ENCODE results near the gene SEMA6B. TPM values are rescaled to one million over a fixed set of nuclear protein-coding genes. Genes with fewer than 3 reads are reported as not detected.

SEMA6B gene
- total RNA-seq = 15.6 TPM
- 10 to 100 TPM; 37.4 to 63.2 (median 52.9) TPM for polyA plus RNA-seq (ENCODE audit: insufficient read depth in 1 of 8, insufficient read length in 8 of 8, low replicate concordance in 1 of 8)
- long read RNA-seq, donor 1, partial matches to known transcripts = 0 of 1 reads
- long read RNA-seq, donor 1, other reads (novel, unspliced or antisense) = 0 of 1 reads
- long read RNA-seq, donor 2 = 0 reads
- long read RNA-seq, donor 3, partial matches to known transcripts = 0 of 12 reads
- long read RNA-seq, donor 3, other reads (novel, unspliced or antisense) = 12 of 12 reads
- long read RNA-seq, donor 4, partial matches to known transcripts = 8 of 9 reads
- long read RNA-seq, donor 4, other reads (novel, unspliced or antisense) = 0 of 9 reads
- long read RNA-seq, donor 5, partial matches to known transcripts = 10 of 15 reads
- long read RNA-seq, donor 5, other reads (novel, unspliced or antisense) = 5 of 15 reads
- long read RNA-seq, donor 6, partial matches to known transcripts = 5 of 13 reads
- long read RNA-seq, donor 6, other reads (novel, unspliced or antisense) = 8 of 13 reads
- long read RNA-seq, donor 7 = 0 reads
- long read RNA-seq, donor 8 = 0 reads
- long read RNA-seq, donor 9, partial matches to known transcripts = 18 of 19 reads
- long read RNA-seq, donor 9, other reads (novel, unspliced or antisense) = 0 of 19 reads
- long read RNA-seq, donor 10, partial matches to known transcripts = 5 of 5 reads
- long read RNA-seq, donor 10, other reads (novel, unspliced or antisense) = 0 of 5 reads
- long read RNA-seq, donor 11 = 0 reads

DNA sequence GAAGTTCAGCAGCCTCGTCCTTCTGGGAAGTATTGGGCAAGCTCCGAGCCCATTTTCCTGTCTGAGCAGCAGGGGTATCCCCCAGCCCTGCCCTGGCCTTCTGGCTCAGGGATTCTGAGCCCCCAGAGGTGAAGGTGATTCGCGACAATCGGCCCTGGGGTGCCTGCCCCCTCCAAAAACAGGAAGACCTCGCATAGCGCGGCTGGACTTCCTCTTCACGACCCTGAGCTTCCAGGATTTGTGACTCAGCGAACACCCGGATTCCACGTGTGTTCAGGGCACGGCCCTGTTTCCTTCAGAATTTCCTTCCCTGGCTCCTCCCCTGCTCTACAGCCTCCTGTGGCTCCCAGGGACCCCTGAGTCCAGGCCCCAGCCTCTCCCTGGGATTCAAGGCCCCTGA is at the start of gene SEMA6B:
Gene SEMA6B, minus strand, starts transcription at position 116 of the 400 bp plus-strand sequence. CDS start 1,227 bp downstream, outside the sequence.
- Histone ChIP-seq H3K36me3 (ENCODE audit: control insufficient read depth, insufficient read depth, low read length) (peaks cover 23% of the 10 kb centered on the region), H3K27me3 (ENCODE audit: control insufficient read depth, insufficient read depth, low read length) (no peaks in the 10 kb centered on the region), H3K9me3 (replicated peaks; ENCODE audit: control insufficient read depth, low read depth, low read length) (no peaks in the 10 kb centered on the region), H3K4me3 (ENCODE audit: low read length) (peak within 1 kb of the TSS; percentile 29), H3K27ac (ENCODE audit: low read length) (peak within 1 kb of the TSS; percentile 74), H3K4me1 (ENCODE audit: control insufficient read depth, insufficient read depth, low read length) (peaks cover 8% of the 10 kb centered on the region)
- 54% methylated on average over 12 of the region's 13 CpGs for WGBS (ENCODE audit: insufficient coverage)
- DNase-seq = peak; percentile 61

GRCh38 chr19:4606921-4607678 is 47.6 kb upstream of the SEMA6B start:
- DNase-seq = peak; percentile 87
- WGBS (ENCODE audit: insufficient coverage) = 3% methylated on average over 31 of the region's 35 CpGs
- peak overlapping the region; percentile 6 for H3K4me3 ChIP-seq (ENCODE audit: low read length)
- H3K4me1 ChIP-seq (ENCODE audit: control insufficient read depth, insufficient read depth, low read length) = peaks cover 14% of the 10 kb centered on the region
- H3K27ac ChIP-seq (ENCODE audit: low read length) = no peak overlapping the region
- H3K9me3 ChIP-seq (replicated peaks; ENCODE audit: control insufficient read depth, low read depth, low read length) = no peaks in the 10 kb centered on the region
- H3K27me3 ChIP-seq (ENCODE audit: control insufficient read depth, insufficient read depth, low read length) = peaks cover 10% of the 10 kb centered on the region
- H3K36me3 ChIP-seq (ENCODE audit: control insufficient read depth, insufficient read depth, low read length) = no peaks in the 10 kb centered on the region

- Histone ChIP-seq H3K27ac (ENCODE audit: low read length) (no peak overlapping the region), H3K4me3 (ENCODE audit: low read length) (no peak overlapping the region), H3K9me3 (replicated peaks; ENCODE audit: control insufficient read depth, low read depth, low read length) (no peaks in the 10 kb centered on the region), H3K4me1 (ENCODE audit: control insufficient read depth, insufficient read depth, low read length) (peaks cover 14% of the 10 kb centered on the region), H3K27me3 (ENCODE audit: control insufficient read depth, insufficient read depth, low read length) (peaks cover 12% of the 10 kb centered on the region), H3K36me3 (ENCODE audit: control insufficient read depth, insufficient read depth, low read length) (no peaks in the 10 kb centered on the region)
- WGBS (ENCODE audit: insufficient coverage) = 80% methylated on average over 1 of the region's 5 CpGs
- DNase-seq = no peak
Observed at GRCh38 chr19:4606181-4606580, 46.7 kb upstream of the SEMA6B start.

- Histone ChIP-seq H3K27me3 (ENCODE audit: control insufficient read depth, insufficient read depth, low read length) (peaks cover 17% of the 10 kb centered on the region), H3K4me3 (ENCODE audit: low read length) (no peak overlapping the region), H3K9me3 (replicated peaks; ENCODE audit: control insufficient read depth, low read depth, low read length) (no peaks in the 10 kb centered on the region), H3K4me1 (ENCODE audit: control insufficient read depth, insufficient read depth, low read length) (peaks cover 8% of the 10 kb centered on the region), H3K27ac (ENCODE audit: low read length) (no peak overlapping the region), H3K36me3 (ENCODE audit: control insufficient read depth, insufficient read depth, low read length) (no peaks in the 10 kb centered on the region)
- WGBS (ENCODE audit: insufficient coverage) = 57% methylated on average over 1 of the region's 6 CpGs
- no peak for DNase-seq
Observed at GRCh38 chr19:4604912-4605311, 45.4 kb upstream of the SEMA6B start.

GRCh38 chr19:4602915-4603314 is 43.4 kb upstream of the SEMA6B start:
- H3K9me3 ChIP-seq (replicated peaks; ENCODE audit: control insufficient read depth, low read depth, low read length) = no peaks in the 10 kb centered on the region
- 100% methylated on average over 1 of the region's 1 CpG for WGBS (ENCODE audit: insufficient coverage)
- peaks cover 25% of the 10 kb centered on the region for H3K27me3 ChIP-seq (ENCODE audit: control insufficient read depth, insufficient read depth, low read length)

DNA sequence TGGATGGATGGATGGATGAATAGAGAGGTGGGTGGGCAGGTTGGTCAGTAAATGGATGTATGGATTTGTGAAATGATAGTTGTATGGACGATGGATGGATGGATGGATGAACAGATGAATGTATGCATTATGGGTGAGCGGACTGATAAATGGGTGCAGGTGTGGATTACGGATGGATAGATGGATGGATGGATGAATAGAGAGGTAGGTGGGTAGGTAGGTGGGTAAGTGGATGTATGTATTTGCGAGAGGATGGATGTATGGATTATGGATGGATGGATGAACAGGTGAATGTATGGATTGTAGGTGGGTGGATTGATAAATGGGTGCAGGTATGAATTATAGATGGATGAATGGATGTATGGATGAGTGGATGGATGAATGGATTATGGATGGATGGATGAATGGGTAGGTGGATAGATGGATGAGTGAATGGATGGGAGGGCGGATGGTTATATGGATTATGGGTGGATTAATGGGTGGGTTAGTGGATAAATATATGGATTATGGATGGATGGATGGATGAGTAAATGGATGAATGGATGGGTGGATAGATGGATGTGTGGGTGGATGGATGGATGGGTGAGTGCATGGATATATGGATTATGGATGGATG is 42.8 kb upstream of the SEMA6B start:
- 96% methylated on average over 5 of the region's 5 CpGs for WGBS (ENCODE audit: insufficient coverage)
- DNase-seq = no peak
- peaks cover 27% of the 10 kb centered on the region for H3K27me3 ChIP-seq (ENCODE audit: control insufficient read depth, insufficient read depth, low read length)

More at GRCh38 chr19:4602915-4603314, 43.4 kb upstream of the SEMA6B start:
- DNase-seq = no peak
- H3K27ac ChIP-seq (ENCODE audit: low read length) = no peak overlapping the region
- H3K36me3 ChIP-seq (ENCODE audit: control insufficient read depth, insufficient read depth, low read length) = no peaks in the 10 kb centered on the region
- no peak overlapping the region for H3K4me3 ChIP-seq (ENCODE audit: low read length)
- peaks cover 15% of the 10 kb centered on the region for H3K4me1 ChIP-seq (ENCODE audit: control insufficient read depth, insufficient read depth, low read length)

GRCh38 chr19:4600893-4601292 is 41.4 kb upstream of the SEMA6B start:
- WGBS (ENCODE audit: insufficient coverage) = 72% methylated on average over 5 of the region's 5 CpGs
- H3K4me1 ChIP-seq (ENCODE audit: control insufficient read depth, insufficient read depth, low read length) = peaks cover 19% of the 10 kb centered on the region
- DNase-seq = no peak
- no peaks in the 10 kb centered on the region for H3K36me3 ChIP-seq (ENCODE audit: control insufficient read depth, insufficient read depth, low read length)
- H3K9me3 ChIP-seq (replicated peaks; ENCODE audit: control insufficient read depth, low read depth, low read length) = no peaks in the 10 kb centered on the region
- H3K4me3 ChIP-seq (ENCODE audit: low read length) = no peak overlapping the region
- H3K27me3 ChIP-seq (ENCODE audit: control insufficient read depth, insufficient read depth, low read length) = peaks cover 40% of the 10 kb centered on the region
- no peak overlapping the region for H3K27ac ChIP-seq (ENCODE audit: low read length)

More for the DNA sequence above, 42.8 kb upstream of the SEMA6B start:
- no peaks in the 10 kb centered on the region for H3K36me3 ChIP-seq (ENCODE audit: control insufficient read depth, insufficient read depth, low read length)
- no peak overlapping the region for H3K27ac ChIP-seq (ENCODE audit: low read length)
- peaks cover 18% of the 10 kb centered on the region for H3K4me1 ChIP-seq (ENCODE audit: control insufficient read depth, insufficient read depth, low read length)
- no peaks in the 10 kb centered on the region for H3K9me3 ChIP-seq (replicated peaks; ENCODE audit: control insufficient read depth, low read depth, low read length)
- H3K4me3 ChIP-seq (ENCODE audit: low read length) = no peak overlapping the region

DNA sequence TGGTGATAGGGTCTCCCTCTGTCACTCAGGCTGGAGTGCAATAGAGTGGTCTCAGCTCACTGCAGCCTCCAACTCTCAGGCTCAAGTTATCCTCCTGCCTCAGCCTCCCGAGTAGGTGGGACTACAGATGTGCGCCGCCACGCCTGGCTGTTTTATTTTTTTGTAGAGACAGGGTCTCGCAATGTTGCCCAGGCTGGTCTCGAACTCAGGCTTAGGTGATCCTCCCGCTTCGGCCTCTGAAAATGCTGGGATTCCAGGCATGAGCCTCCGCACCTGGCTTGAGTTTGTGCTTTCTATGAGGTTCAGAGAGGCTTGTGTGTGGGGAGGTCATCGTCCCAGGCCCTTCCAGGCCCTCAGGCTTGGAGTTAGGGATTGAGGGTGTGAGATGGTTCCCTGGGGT is 40.6 kb upstream of the SEMA6B start:
- no peak overlapping the region for H3K27ac ChIP-seq (ENCODE audit: low read length)
- no peaks in the 10 kb centered on the region for H3K9me3 ChIP-seq (replicated peaks; ENCODE audit: control insufficient read depth, low read depth, low read length)
- H3K36me3 ChIP-seq (ENCODE audit: control insufficient read depth, insufficient read depth, low read length) = no peaks in the 10 kb centered on the region
- no peak overlapping the region for H3K4me3 ChIP-seq (ENCODE audit: low read length)
- 83% methylated on average over 8 of the region's 10 CpGs for WGBS (ENCODE audit: insufficient coverage)
- H3K4me1 ChIP-seq (ENCODE audit: control insufficient read depth, insufficient read depth, low read length) = peaks cover 23% of the 10 kb centered on the region
- H3K27me3 ChIP-seq (ENCODE audit: control insufficient read depth, insufficient read depth, low read length) = peaks cover 40% of the 10 kb centered on the region
- no peak for DNase-seq

DNA sequence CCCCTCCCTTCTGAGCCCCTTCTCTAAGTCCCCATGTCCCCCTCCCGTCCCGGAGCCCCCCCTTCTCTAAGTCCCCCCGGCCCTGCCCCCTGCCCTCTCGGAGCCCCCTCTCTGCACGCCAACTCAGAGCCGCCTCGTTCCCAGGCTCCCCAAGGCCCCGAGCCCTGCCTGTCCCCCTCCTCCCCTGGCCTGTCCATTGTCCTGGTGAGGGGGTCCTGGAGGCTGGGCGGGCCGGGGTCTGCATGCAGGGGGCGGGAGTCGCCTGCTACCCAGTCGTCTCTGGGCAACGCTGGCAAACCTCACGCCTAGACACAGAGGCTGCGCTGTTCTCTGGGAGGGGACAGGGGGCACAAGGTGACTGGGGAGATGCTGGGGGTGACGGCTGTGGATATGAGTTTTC is 39.2 kb upstream of the SEMA6B start:
- DNase-seq = no peak

More for the DNA sequence above, 39.2 kb upstream of the SEMA6B start:
- Histone ChIP-seq H3K4me1 (ENCODE audit: control insufficient read depth, insufficient read depth, low read length) (peaks cover 26% of the 10 kb centered on the region), H3K27me3 (ENCODE audit: control insufficient read depth, insufficient read depth, low read length) (peaks cover 34% of the 10 kb centered on the region), H3K4me3 (ENCODE audit: low read length) (no peak overlapping the region), H3K9me3 (replicated peaks; ENCODE audit: control insufficient read depth, low read depth, low read length) (no peaks in the 10 kb centered on the region), H3K36me3 (ENCODE audit: control insufficient read depth, insufficient read depth, low read length) (no peaks in the 10 kb centered on the region), H3K27ac (ENCODE audit: low read length) (no peak overlapping the region)
- 3% methylated on average over 7 of the region's 17 CpGs for WGBS (ENCODE audit: insufficient coverage)
